Right renal cortex interstitium (tissue), 3 donors: Measurements from ENCODE around the gene HORMAD2. TPM values are rescaled to one million over a fixed set of nuclear protein-coding genes. Genes with fewer than 3 reads are reported as not detected.

ENCODE experiments used
- DNase-seq, 3 donors: peaks; one replicate each; pipeline ENCODE4 v3.0.0-alpha.2; 2013; ENCODE audit warnings: low read depth in 3 of 3, low spot score in 2 of 3
- polyA plus RNA-seq, 3 donors: library from polyadenylated mRNA; unstranded; fragments of 120-200 nt; gene quantifications; one replicate each; pipeline ENCODE4 v1.2.1, GENCODE V29; 2013; ENCODE audit not compliant: insufficient read length in 3 of 3

The HORMAD2 gene
- polyA plus RNA-seq, 3 donors, result 0.06 to 0.39 (median 0.35) TPM

- DNase-seq, result peak in 1 of 3 donors; percentile 18
Measured at GRCh38 chr22:30159561-30160353, 79.5 kb downstream of the HORMAD2 start.

GRCh38 chr22:30161051-30161469 lies 80.8 kb downstream of the HORMAD2 start:
- no peak for DNase-seq

GRCh38 chr22:30167296-30167695 lies 87.0 kb downstream of the HORMAD2 start:
- no peak for DNase-seq

- no peak for DNase-seq
Measured at GRCh38 chr22:30167734-30168133, 87.5 kb downstream of the HORMAD2 start.

- no peak for DNase-seq
Measured at GRCh38 chr22:30169002-30169401, 88.7 kb downstream of the HORMAD2 start.

GRCh38 chr22:30170129-30170528 lies 89.9 kb downstream of the HORMAD2 start:
- no peak for DNase-seq

DNA sequence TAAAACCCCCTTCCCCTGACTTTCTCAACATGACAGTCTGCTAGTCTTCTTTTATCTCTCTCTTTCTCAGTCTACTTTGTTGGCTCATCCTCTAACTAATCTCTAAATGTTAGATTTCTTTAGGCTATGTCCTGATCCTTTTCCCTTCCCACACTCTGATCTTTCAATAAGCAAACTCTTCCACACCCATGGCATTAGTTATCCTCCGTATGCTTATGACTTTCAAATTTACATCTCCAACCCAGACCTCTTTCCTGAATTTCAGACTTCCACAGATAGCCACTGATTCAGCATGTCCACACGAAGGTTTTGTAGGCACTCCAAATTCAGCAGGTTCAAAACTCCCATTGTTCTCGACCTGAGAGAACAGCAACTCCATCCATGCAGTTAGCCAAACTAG lies 90.7 kb downstream of the HORMAD2 start:
- no peak for DNase-seq

- no peak for DNase-seq
Measured at GRCh38 chr22:30175690-30176288, 95.5 kb downstream of the HORMAD2 start.

DNA sequence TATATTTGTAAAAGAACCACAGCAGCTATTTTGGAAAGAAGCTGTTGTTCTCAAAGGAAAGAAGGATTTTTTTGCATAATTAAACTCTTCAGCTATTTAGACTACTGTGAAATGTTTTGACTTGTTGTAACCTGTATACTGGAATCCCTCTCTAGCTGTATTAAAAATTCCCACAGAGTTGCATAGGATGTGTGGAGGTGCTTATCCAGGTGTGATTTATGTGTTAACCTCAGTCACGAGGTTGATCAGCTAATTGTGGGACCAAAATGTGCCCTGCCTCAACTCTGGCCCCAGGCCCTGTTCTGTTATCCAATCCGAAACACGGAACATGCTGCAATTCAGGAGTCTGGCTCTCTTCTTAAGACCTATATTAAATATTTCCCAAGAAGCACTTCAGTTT lies 96.2 kb downstream of the HORMAD2 start:
- DNase-seq, result no peak

DNA sequence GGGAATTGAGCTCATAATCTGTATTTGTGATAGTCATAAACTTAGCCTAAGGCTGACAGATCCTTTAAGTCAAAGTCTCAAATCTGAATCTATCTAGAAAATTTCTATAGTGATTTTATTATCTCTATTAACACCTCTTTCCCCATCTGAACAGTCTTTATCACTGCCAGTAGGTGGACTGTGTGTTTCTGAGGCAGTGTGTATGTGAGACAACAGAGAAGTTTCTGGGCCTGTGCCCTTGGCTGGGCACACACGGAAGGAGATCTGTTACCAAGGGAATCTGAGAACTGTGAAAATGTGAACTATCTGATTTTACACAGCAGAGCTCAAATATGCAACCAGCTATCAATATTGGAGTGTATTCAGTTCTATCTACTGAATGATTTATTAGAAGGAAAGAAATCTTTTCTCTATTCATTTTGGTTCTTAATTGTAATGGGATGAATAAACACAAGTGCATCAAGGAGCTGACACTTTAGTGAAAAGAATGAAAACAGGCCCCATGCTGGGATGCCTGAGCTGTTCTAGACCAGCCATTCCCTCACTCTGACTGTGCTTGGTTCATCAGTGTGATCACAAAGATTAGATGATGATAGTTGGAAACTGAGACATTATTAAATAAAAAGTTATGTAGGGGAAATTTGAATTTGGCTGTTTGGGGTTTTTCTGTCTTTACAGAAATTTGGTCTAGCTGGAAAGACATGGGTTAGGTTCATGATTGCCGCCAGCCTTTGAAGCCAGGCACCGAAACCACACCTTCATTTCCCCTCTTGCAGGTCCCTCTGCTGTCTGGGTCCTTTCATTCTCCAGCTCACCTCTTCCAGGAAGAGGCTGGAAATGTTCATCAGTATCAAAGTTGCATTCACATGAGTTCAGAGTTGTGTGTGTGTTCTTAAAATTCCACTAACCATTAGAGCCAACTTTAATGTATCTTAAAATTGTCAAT lies 98.2 kb downstream of the HORMAD2 start:
- no peak for DNase-seq

- no peak for DNase-seq
Measured at GRCh38 chr22:30180616-30181015, 100.4 kb downstream of the HORMAD2 start.

DNA sequence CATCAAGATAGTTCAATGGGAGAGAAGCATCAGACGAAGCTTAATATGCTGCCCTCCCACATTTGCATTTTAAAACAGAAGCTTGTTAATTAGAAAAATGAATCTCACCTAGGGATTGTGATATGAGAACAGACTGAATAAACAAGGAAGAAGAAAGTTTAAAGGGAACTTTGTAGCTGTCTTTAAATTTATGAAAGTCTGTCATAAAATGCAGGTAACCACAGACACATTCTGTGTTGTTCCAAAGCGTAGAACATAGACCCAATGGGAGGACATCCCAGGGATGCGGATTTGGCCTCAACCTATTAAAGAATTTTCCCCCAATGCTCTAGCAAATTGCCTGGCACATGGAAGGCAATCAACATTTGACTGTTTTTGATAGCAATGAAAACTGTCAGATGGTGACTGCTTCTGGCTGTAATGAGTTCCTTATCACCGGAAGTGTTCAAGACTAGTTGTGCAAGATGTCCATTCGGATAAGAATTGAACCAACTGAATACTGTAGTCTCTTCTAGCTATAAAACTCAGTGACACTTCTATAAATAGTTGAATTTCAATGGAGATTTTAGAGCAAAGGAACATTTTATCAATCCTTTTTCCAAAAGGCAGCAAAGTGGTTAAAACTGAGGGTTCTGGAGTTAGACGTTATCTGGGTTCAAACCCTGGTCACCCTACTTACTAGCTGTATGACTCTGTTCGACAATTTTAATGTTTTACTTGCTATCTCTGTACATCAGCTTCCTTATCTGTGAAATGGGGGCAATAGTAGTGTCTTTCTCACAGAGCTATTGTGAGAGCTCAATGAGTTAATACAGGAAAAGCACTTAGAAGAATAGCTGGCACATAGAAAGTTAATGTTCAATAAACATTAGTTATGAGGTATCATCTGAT lies 101.4 kb downstream of the HORMAD2 start:
- no peak for DNase-seq

GRCh38 chr22:30182350-30182745 lies 102.1 kb downstream of the HORMAD2 start:
- no peak for DNase-seq

DNA sequence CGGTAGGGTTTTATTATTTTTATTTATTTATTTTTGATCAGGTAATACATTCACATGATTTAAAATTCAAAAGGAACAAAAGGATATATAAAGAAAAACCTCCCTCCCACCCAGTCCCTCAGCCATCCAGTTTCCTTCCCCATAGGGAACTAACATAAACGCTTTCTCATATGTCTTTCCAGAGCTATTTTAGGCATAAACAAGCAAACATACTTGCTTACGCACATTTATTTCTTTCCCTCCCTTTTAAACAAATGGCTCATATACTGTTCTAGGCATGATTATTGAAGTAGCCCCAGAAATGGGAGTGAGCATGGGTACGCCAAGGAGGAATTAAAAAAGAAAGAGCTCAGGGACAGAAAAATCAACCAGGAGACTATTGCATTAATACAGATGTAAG lies 102.6 kb downstream of the HORMAD2 start:
- no peak for DNase-seq

GRCh38 chr22:30183271-30183670 lies 103.0 kb downstream of the HORMAD2 start:
- DNase-seq, result no peak

- no peak for DNase-seq
Measured at GRCh38 chr22:30183861-30184278, 103.6 kb downstream of the HORMAD2 start.

GRCh38 chr22:30185129-30185528 lies 104.9 kb downstream of the HORMAD2 start:
- DNase-seq, result no peak

- DNase-seq, result no peak
Measured at GRCh38 chr22:30185549-30185948, 105.3 kb downstream of the HORMAD2 start.

GRCh38 chr22:30186041-30186440 lies 105.8 kb downstream of the HORMAD2 start:
- no peak for DNase-seq

DNA sequence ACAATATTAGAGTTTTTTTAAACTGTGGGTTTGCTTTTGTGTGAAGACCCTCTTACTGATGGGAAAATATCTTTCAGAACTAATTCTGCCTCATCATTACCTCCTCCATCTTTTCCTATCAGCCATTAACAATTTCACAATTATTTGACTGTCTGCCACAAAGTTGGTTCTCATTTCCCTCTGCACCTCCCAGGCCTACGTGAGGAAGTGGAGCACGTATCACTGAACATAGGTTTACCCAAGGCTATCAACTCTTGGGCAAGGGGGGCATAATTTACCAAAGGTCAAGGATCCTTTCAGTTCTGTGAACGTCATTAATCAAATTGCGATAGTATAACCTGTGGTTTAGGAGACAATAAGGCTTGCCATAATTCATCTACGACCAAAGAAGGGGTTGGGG lies 106.2 kb downstream of the HORMAD2 start:
- no peak for DNase-seq
